Measurements from ENCODE around the gene CALML6.
"Not testable (repeated sequence)": the region's sequence is repeated elsewhere in the genome, so short reads cannot be mapped to it uniquely, and the experiment has no call there.

Gene CALML6

GRCh38 chr1:1914971-1915692, at the start of gene CALML6:
TSS of gene CALML6 (plus strand) at chr1:1915260. CDS start at chr1:1915281, 21 bp downstream.
- DNase-seq, result no peak

GRCh38 chr1:1867164-1867563, 47.9 kb upstream of the CALML6 start:
- DNase-seq, result no peak

GRCh38 chr1:1869469-1869868, 45.6 kb upstream of the CALML6 start:
- DNase-seq, result no peak

- DNase-seq, result no peak
Measured at GRCh38 chr1:1872329-1872994, 42.6 kb upstream of the CALML6 start.

GRCh38 chr1:1873186-1873585, 41.9 kb upstream of the CALML6 start:
- DNase-seq, result no peak

- DNase-seq, result no peak
Measured at GRCh38 chr1:1874901-1875300, 40.2 kb upstream of the CALML6 start.

GRCh38 chr1:1875932-1876331, 39.1 kb upstream of the CALML6 start:
- DNase-seq, result no peak

GRCh38 chr1:1876335-1876930, 38.6 kb upstream of the CALML6 start:
- DNase-seq, result no peak

- no peak for DNase-seq
Measured at GRCh38 chr1:1877865-1878436, 37.1 kb upstream of the CALML6 start.

- DNase-seq, result no peak
Measured at GRCh38 chr1:1879942-1880341, 35.1 kb upstream of the CALML6 start.

- DNase-seq, result no peak
Measured at GRCh38 chr1:1880617-1881312, 34.3 kb upstream of the CALML6 start.

GRCh38 chr1:1881727-1882126, 33.3 kb upstream of the CALML6 start:
- DNase-seq, result no peak

GRCh38 chr1:1883092-1883873, 31.8 kb upstream of the CALML6 start:
- no peak for DNase-seq

- DNase-seq, result not testable (repeated sequence)
Measured at GRCh38 chr1:1883890-1884289, 31.2 kb upstream of the CALML6 start.

- no peak for DNase-seq
Measured at GRCh38 chr1:1889090-1889750, 25.8 kb upstream of the CALML6 start.

- peak; percentile 42 for DNase-seq
Measured at GRCh38 chr1:1889847-1890505, 25.1 kb upstream of the CALML6 start.

GRCh38 chr1:1890506-1891348, 24.3 kb upstream of the CALML6 start, which contains the start of gene GNB1:
TSS of gene GNB1 (minus strand) at chr1:1891087. CDS start at chr1:1825453, 65,634 bp downstream.
- DNase-seq, result peak; percentile 79

- DNase-seq, result peak; percentile 77
Measured at GRCh38 chr1:1891349-1892078, 23.5 kb upstream of the CALML6 start.

- DNase-seq, result no peak
Measured at GRCh38 chr1:1892079-1892762, 22.8 kb upstream of the CALML6 start.

Data from stimulated activated naive CD4-positive, alpha-beta T cell treated with Interleukin-2 at 50 U/mL for 16 hours (primary cell).